ENCODE measurements around the gene TTC13.

The TTC13 gene

GRCh38 chr1:230861489-230861888 lies 117.2 kb downstream of the TTC13 start:
- H3K27ac ChIP-seq (ENCODE audit: low read depth, low read length): no peak overlapping the region
- H3K4me3 ChIP-seq (ENCODE audit: low read length): no peak overlapping the region
- H3K27me3 ChIP-seq (ENCODE audit: insufficient read depth, low read length): no peaks in the 10 kb centered on the region
- H3K36me3 ChIP-seq (ENCODE audit: insufficient read depth, low read length): no peaks in the 10 kb centered on the region; the same call in 1 of the 2 replicates
- 96% methylated on average over 13 of the region's 13 CpGs for WGBS
- no peaks in the 10 kb centered on the region for H3K9me3 ChIP-seq (ENCODE audit: insufficient read depth, low read depth, low read length)
- H3K9ac ChIP-seq (ENCODE audit: low read depth, low read length): no peak overlapping the region
- H3K4me1 ChIP-seq (ENCODE audit: insufficient read depth, low read length): peaks cover 17% of the 10 kb centered on the region; the same call in 1 of the 2 replicates

GRCh38 chr1:230860617-230861384 lies 117.9 kb downstream of the TTC13 start:
- Histone ChIP-seq H3K4me3 (ENCODE audit: low read length) (no peak overlapping the region), H3K9ac (ENCODE audit: low read depth, low read length) (no peak overlapping the region), H3K27me3 (ENCODE audit: insufficient read depth, low read length) (no peaks in the 10 kb centered on the region), H3K9me3 (ENCODE audit: insufficient read depth, low read depth, low read length) (no peaks in the 10 kb centered on the region), H3K36me3 (ENCODE audit: insufficient read depth, low read length) (no peaks in the 10 kb centered on the region; the same call in 1 of the 2 replicates), H3K4me1 (ENCODE audit: insufficient read depth, low read length) (peaks cover 15% of the 10 kb centered on the region; the same call in 1 of the 2 replicates), H3K27ac (ENCODE audit: low read depth, low read length) (no peak overlapping the region)
- WGBS: 93% methylated on average over 9 of the region's 9 CpGs

DNA sequence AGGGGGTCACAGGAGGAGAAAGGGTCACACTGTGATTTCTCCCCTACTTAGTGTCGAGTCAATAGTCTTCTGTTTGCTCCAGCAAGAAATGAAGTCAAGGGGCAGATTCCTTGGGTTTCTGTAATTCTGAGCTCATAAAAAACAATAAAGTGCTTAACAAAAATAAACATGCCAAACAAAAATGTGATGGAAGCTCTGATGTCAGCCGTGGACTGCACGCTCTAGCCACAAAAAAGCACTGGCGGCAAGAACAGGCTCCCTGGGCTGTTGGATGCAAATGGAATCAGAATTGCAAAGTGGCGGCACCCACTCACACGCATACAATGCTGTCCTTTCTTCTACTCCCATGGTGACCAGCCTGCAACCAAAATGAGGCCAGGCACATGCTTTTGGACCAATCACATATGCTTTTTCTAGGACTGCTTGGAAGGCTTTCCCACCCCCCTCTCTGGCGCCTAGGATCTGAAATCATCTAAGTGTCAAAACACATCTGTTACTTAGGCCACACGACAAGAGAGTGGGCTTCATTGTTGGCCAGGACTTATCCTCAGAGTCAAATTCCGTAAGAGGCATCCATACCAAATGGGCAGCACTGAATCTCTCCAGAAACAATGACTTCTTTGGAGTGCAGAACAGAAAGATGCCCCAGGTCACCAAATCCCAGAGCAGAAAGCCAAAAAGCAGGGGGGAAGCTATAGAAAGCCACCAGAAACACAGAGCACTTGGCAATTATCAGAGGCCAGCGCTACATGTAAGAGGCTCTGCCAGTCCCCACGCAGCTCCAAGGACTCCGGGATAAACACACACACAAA lies 119.5 kb downstream of the TTC13 start:
- Histone ChIP-seq H3K27ac (ENCODE audit: low read depth, low read length) (no peak overlapping the region), H3K27me3 (ENCODE audit: insufficient read depth, low read length) (no peaks in the 10 kb centered on the region), H3K36me3 (ENCODE audit: insufficient read depth, low read length) (peaks cover 11% of the 10 kb centered on the region), H3K9me3 (ENCODE audit: insufficient read depth, low read depth, low read length) (no peaks in the 10 kb centered on the region), H3K9ac (ENCODE audit: low read depth, low read length) (no peak overlapping the region), H3K4me3 (ENCODE audit: low read length) (no peak overlapping the region), H3K4me1 (ENCODE audit: insufficient read depth, low read length) (peaks cover 15% of the 10 kb centered on the region; the same call in 1 of the 2 replicates)
- WGBS: 78% methylated on average over 12 of the region's 12 CpGs

GRCh38 chr1:230858236-230858820 lies 120.3 kb downstream of the TTC13 start:
- H3K4me1 ChIP-seq (ENCODE audit: insufficient read depth, low read length): peaks cover 10% of the 10 kb centered on the region; the same call in 1 of the 2 replicates
- peaks cover 19% of the 10 kb centered on the region for H3K36me3 ChIP-seq (ENCODE audit: insufficient read depth, low read length)
- no peak overlapping the region for H3K9ac ChIP-seq (ENCODE audit: low read depth, low read length)
- no peaks in the 10 kb centered on the region for H3K27me3 ChIP-seq (ENCODE audit: insufficient read depth, low read length)
- H3K9me3 ChIP-seq (ENCODE audit: insufficient read depth, low read depth, low read length): no peaks in the 10 kb centered on the region
- H3K4me3 ChIP-seq (ENCODE audit: low read length): no peak overlapping the region
- H3K27ac ChIP-seq (ENCODE audit: low read depth, low read length): no peak overlapping the region
- WGBS: 90% methylated on average over 6 of the region's 7 CpGs

DNA sequence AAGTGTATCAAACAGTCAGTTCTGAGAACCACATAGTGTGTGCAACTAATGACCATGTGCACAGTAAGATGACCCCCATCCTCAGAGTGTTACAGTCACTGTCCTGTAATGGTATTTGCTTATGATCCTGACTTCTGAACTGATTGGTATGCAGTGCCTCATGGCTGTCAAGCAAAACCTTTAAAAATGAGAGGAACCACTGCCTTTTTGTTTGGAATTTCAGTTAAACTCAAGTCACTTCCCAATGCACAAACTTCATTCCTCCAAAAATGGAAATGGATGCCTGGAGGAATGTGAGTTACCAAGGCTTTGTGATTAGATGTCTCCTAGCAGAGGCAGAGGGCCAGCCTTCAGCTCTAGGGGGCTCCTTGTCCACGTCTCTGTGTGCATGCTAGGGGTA lies 120.8 kb downstream of the TTC13 start:
- peaks cover 24% of the 10 kb centered on the region for H3K36me3 ChIP-seq (ENCODE audit: insufficient read depth, low read length)
- no peak overlapping the region for H3K9ac ChIP-seq (ENCODE audit: low read depth, low read length)
- H3K4me1 ChIP-seq (ENCODE audit: insufficient read depth, low read length): peaks cover 5% of the 10 kb centered on the region; the same call in 1 of the 2 replicates
- H3K27me3 ChIP-seq (ENCODE audit: insufficient read depth, low read length): no peaks in the 10 kb centered on the region
- H3K4me3 ChIP-seq (ENCODE audit: low read length): no peak overlapping the region
- 60% methylated on average over 1 of the region's 1 CpG for WGBS
- H3K27ac ChIP-seq (ENCODE audit: low read depth, low read length): no peak overlapping the region
- H3K9me3 ChIP-seq (ENCODE audit: insufficient read depth, low read depth, low read length): peaks cover 2% of the 10 kb centered on the region; the same call in 1 of the 2 replicates

DNA sequence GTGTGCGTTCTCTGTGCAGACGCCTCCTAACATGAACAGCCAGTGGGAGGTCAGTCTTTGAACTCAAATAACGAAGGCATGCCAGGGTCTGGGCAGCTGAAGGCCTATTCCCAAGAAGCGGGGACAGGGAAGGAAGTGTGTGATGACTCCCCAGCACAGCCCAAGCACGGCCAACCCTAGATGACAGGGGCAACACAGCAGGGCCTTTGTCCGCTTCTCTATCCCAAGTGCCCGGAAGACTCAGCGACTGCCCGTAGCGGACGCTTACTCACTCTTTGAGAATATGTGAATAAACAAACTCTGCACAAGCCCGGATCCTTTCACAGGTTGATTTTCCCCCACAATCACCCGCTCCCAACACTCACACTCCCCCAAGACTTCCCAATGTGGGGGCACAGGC lies 121.6 kb downstream of the TTC13 start:
- Histone ChIP-seq H3K4me3 (ENCODE audit: low read length) (no peak overlapping the region), H3K4me1 (ENCODE audit: insufficient read depth, low read length) (peaks cover 5% of the 10 kb centered on the region; the same call in 1 of the 2 replicates), H3K27ac (ENCODE audit: low read depth, low read length) (no peak overlapping the region), H3K9me3 (ENCODE audit: insufficient read depth, low read depth, low read length) (peaks cover 2% of the 10 kb centered on the region; the same call in 1 of the 2 replicates), H3K36me3 (ENCODE audit: insufficient read depth, low read length) (peaks cover 32% of the 10 kb centered on the region), H3K9ac (ENCODE audit: low read depth, low read length) (no peak overlapping the region), H3K27me3 (ENCODE audit: insufficient read depth, low read length) (no peaks in the 10 kb centered on the region)
- 92% methylated on average over 13 of the region's 13 CpGs for WGBS
